ENCODE results near the gene NFASC.

Gene NFASC

DNA sequence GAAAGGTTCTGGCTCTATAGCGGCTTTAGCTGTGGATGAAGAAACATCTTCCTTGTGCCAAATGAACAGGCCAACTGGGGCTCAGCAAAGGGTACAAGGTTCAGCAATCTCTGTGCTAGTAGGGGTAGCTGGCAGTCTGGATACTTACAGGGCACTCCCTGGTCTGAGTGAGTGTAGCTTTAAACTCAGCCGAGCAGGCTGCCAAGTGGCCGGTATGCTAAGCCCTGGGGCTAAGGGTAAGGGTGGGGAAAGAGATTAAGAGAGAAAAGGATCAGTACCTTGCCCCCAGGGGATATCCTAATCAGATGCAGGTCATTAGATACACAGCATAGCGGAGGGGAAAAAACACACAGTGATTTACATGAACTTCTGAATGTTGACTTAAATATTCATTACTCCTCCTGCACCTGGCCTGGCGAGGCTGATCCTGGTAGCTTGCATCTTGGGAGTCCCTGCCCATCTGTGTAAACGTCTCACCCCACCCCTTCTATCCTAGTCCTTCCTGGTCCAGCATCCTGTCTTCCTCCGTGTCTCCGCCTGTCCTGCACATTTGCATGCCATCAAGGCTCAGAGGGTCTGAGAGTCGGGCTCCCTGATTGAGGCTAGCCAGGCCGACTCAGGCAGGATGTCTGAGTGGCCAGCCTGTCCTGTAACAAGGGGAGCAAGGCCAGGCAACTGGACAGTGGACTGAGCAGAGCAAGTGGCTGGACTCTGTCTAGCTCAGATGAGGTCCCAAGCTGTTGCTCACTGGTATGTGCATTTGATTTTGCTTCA, 132.9 kb downstream of the NFASC start:
- Histone ChIP-seq H3K4me2 (ENCODE audit: low read depth, low read length, poor library complexity, severe bottlenecking) (no peak overlapping the region), H3K27ac (ENCODE audit: low read depth, low read length) (no peak overlapping the region), H3K36me3 (ENCODE audit: low read length) (no peaks in the 10 kb centered on the region), H3K9me2 (replicated peaks; ENCODE audit: insufficient read depth, low read length) (no peaks in the 10 kb centered on the region), H3K27me3 (ENCODE audit: low read length) (no peaks in the 10 kb centered on the region), H3F3A (ENCODE audit: insufficient read depth) (no peaks in the 10 kb centered on the region), H3K4me3 (ENCODE audit: insufficient read depth, low read length, poor library complexity, severe bottlenecking) (no peak overlapping the region), H3K79me2 (ENCODE audit: insufficient read depth, low read length) (no peaks in the 10 kb centered on the region), H2AFZ (ENCODE audit: low read depth, low read length, severe bottlenecking) (no peak overlapping the region), H3K9ac (ENCODE audit: low read length) (no peak overlapping the region), H4K20me1 (ENCODE audit: low read depth, low read length) (no peaks in the 10 kb centered on the region), H3K9me3 (ENCODE audit: insufficient read depth, low read length) (no peaks in the 10 kb centered on the region)
- no peak for TF ChIP-seq EZH2phosphoT487 (conservative IDR thresholded peaks at IDR 0.05; ENCODE audit: low read length)

DNA sequence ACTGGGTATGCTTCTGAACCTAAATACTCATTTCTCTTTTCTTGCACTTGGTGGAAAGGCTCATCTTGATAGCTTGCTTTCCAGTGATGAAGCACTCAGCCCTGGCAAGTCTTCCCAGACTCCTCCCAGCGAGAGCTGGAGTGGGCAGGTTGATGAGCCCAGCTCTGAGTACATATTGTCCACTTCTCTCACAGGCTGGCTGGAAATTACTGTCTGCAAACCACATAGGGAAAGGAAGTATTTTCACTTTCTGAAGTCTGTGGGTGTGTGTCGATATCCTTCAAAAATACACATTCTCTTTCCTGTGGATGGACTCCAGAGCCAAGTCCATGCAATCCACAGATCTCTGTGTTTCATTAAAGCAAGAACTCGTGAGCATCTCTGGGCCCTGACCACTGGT, 133.7 kb downstream of the NFASC start:
- H3K36me3 ChIP-seq (ENCODE audit: low read length), result no peaks in the 10 kb centered on the region
- no peak overlapping the region for H3K4me2 ChIP-seq (ENCODE audit: low read depth, low read length, poor library complexity, severe bottlenecking)
- H4K20me1 ChIP-seq (ENCODE audit: low read depth, low read length), result no peaks in the 10 kb centered on the region
- H3K9me3 ChIP-seq (ENCODE audit: insufficient read depth, low read length), result no peaks in the 10 kb centered on the region
- no peak overlapping the region for H3K27ac ChIP-seq (ENCODE audit: low read depth, low read length)
- H3K79me2 ChIP-seq (ENCODE audit: insufficient read depth, low read length), result no peaks in the 10 kb centered on the region
- H3K9me2 ChIP-seq (replicated peaks; ENCODE audit: insufficient read depth, low read length), result no peaks in the 10 kb centered on the region
- no peak overlapping the region for H3K9ac ChIP-seq (ENCODE audit: low read length)
- TF ChIP-seq, protein P1, sequence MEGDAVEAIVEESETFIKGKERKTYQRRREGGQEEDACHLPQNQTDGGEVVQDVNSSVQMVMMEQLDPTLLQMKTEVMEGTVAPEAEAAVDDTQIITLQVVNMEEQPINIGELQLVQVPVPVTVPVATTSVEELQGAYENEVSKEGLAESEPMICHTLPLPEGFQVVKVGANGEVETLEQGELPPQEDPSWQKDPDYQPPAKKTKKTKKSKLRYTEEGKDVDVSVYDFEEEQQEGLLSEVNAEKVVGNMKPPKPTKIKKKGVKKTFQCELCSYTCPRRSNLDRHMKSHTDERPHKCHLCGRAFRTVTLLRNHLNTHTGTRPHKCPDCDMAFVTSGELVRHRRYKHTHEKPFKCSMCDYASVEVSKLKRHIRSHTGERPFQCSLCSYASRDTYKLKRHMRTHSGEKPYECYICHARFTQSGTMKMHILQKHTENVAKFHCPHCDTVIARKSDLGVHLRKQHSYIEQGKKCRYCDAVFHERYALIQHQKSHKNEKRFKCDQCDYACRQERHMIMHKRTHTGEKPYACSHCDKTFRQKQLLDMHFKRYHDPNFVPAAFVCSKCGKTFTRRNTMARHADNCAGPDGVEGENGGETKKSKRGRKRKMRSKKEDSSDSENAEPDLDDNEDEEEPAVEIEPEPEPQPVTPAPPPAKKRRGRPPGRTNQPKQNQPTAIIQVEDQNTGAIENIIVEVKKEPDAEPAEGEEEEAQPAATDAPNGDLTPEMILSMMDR (IDR thresholded peaks at IDR 0.05; ENCODE audit: insufficient read depth, low read length, poor library complexity, severe bottlenecking), result no peak
- TF ChIP-seq EZH2phosphoT487 (conservative IDR thresholded peaks at IDR 0.05; ENCODE audit: low read length), result no peak
- no peaks in the 10 kb centered on the region for H3K27me3 ChIP-seq (ENCODE audit: low read length)
- H3F3A ChIP-seq (ENCODE audit: insufficient read depth), result no peaks in the 10 kb centered on the region
- no peak overlapping the region for H2AFZ ChIP-seq (ENCODE audit: low read depth, low read length, severe bottlenecking)
- no peak overlapping the region for H3K4me3 ChIP-seq (ENCODE audit: insufficient read depth, low read length, poor library complexity, severe bottlenecking)

DNA sequence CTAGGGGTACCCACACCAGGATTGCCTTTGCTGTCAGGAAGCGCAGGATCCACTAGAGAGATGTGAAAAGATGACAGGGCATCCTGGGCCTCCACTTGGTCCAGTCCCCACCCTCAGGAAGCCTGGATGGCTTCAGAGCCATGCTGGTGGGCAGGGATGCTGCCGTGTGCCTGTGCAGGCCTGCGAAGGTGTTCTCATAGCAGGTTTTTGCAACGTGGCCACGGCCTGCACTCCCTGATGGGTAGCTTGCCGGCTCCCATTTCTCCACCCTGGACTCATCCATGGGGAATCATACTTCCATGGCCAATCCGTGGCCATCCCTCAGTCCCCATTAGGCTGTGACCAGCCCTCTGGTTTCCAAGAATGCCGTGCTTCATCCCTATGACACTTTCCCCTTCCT, 138.2 kb downstream of the NFASC start:
- no peak overlapping the region for H2AFZ ChIP-seq (ENCODE audit: low read depth, low read length, severe bottlenecking)
- H4K20me1 ChIP-seq (ENCODE audit: low read depth, low read length), result no peaks in the 10 kb centered on the region
- no peak overlapping the region for H3K4me3 ChIP-seq (ENCODE audit: insufficient read depth, low read length, poor library complexity, severe bottlenecking)
- no peak for TF ChIP-seq EZH2phosphoT487 (conservative IDR thresholded peaks at IDR 0.05; ENCODE audit: low read length)
- TF ChIP-seq, protein P1 (IDR thresholded peaks at IDR 0.05; ENCODE audit: insufficient read depth, low read length, poor library complexity, severe bottlenecking), result no peak
- H3K4me2 ChIP-seq (ENCODE audit: low read depth, low read length, poor library complexity, severe bottlenecking), result no peak overlapping the region
- H3K9me3 ChIP-seq (ENCODE audit: insufficient read depth, low read length), result no peaks in the 10 kb centered on the region
- no peaks in the 10 kb centered on the region for H3K79me2 ChIP-seq (ENCODE audit: insufficient read depth, low read length)
- no peaks in the 10 kb centered on the region for H3K27me3 ChIP-seq (ENCODE audit: low read length)
- no peaks in the 10 kb centered on the region for H3K9me2 ChIP-seq (replicated peaks; ENCODE audit: insufficient read depth, low read length)
- no peaks in the 10 kb centered on the region for H3K36me3 ChIP-seq (ENCODE audit: low read length)
- H3K9ac ChIP-seq (ENCODE audit: low read length), result no peak overlapping the region
- H3K27ac ChIP-seq (ENCODE audit: low read depth, low read length), result no peak overlapping the region
- no peaks in the 10 kb centered on the region for H3F3A ChIP-seq (ENCODE audit: insufficient read depth)

DNA sequence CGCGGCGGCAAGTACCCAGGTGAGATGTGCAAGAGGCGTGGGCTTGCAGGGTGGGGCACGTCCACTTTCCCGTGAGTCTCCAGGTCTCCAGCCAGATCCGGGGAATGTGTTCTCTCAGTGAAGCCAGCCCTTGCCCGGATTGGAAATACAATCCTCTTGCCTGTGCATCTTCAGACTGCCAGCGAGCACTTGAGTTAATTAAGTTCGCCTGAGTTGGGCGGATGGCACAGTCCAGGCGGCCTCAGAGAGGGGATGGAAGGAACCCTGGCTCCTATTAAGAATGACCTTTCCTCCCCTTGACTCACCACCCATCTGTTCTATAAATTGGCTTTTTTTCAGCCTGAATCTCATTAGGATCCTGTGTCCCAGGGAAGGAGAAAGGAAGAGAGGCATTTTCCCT, 139.0 kb downstream of the NFASC start:
- no peak overlapping the region for H2AFZ ChIP-seq (ENCODE audit: low read depth, low read length, severe bottlenecking)

More for the DNA sequence above, 139.0 kb downstream of the NFASC start:
- no peaks in the 10 kb centered on the region for H3K36me3 ChIP-seq (ENCODE audit: low read length)
- no peaks in the 10 kb centered on the region for H4K20me1 ChIP-seq (ENCODE audit: low read depth, low read length)
- no peaks in the 10 kb centered on the region for H3F3A ChIP-seq (ENCODE audit: insufficient read depth)
- H3K27me3 ChIP-seq (ENCODE audit: low read length), result no peaks in the 10 kb centered on the region
- no peaks in the 10 kb centered on the region for H3K9me3 ChIP-seq (ENCODE audit: insufficient read depth, low read length)
- H3K79me2 ChIP-seq (ENCODE audit: insufficient read depth, low read length), result no peaks in the 10 kb centered on the region
- no peak overlapping the region for H3K4me2 ChIP-seq (ENCODE audit: low read depth, low read length, poor library complexity, severe bottlenecking)
- TF ChIP-seq, protein P1 (IDR thresholded peaks at IDR 0.05; ENCODE audit: insufficient read depth, low read length, poor library complexity, severe bottlenecking), result no peak
- no peak for TF ChIP-seq EZH2phosphoT487 (conservative IDR thresholded peaks at IDR 0.05; ENCODE audit: low read length)
- H3K4me3 ChIP-seq (ENCODE audit: insufficient read depth, low read length, poor library complexity, severe bottlenecking), result no peak overlapping the region
- H3K27ac ChIP-seq (ENCODE audit: low read depth, low read length), result no peak overlapping the region
- H3K9me2 ChIP-seq (replicated peaks; ENCODE audit: insufficient read depth, low read length), result no peaks in the 10 kb centered on the region
- no peak overlapping the region for H3K9ac ChIP-seq (ENCODE audit: low read length)

All from SU-DHL-6 (cell line).